ENCODE data around the gene RGS7BP. TPM values are rescaled to one million over a fixed set of nuclear protein-coding genes. Genes with fewer than 3 reads are reported as not detected.

RGS7BP gene
- total and polyA plus RNA-seq, 2 experiments from 2014 or later, result 3.3 to 5.4 TPM

GRCh38 chr5:64603676-64604075 is 97.9 kb downstream of the RGS7BP start (continued):
- TF ChIP-seq, protein P1, sequence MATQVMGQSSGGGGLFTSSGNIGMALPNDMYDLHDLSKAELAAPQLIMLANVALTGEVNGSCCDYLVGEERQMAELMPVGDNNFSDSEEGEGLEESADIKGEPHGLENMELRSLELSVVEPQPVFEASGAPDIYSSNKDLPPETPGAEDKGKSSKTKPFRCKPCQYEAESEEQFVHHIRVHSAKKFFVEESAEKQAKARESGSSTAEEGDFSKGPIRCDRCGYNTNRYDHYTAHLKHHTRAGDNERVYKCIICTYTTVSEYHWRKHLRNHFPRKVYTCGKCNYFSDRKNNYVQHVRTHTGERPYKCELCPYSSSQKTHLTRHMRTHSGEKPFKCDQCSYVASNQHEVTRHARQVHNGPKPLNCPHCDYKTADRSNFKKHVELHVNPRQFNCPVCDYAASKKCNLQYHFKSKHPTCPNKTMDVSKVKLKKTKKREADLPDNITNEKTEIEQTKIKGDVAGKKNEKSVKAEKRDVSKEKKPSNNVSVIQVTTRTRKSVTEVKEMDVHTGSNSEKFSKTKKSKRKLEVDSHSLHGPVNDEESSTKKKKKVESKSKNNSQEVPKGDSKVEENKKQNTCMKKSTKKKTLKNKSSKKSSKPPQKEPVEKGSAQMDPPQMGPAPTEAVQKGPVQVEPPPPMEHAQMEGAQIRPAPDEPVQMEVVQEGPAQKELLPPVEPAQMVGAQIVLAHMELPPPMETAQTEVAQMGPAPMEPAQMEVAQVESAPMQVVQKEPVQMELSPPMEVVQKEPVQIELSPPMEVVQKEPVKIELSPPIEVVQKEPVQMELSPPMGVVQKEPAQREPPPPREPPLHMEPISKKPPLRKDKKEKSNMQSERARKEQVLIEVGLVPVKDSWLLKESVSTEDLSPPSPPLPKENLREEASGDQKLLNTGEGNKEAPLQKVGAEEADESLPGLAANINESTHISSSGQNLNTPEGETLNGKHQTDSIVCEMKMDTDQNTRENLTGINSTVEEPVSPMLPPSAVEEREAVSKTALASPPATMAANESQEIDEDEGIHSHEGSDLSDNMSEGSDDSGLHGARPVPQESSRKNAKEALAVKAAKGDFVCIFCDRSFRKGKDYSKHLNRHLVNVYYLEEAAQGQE (IDR thresholded peaks at IDR 0.05; ENCODE audit: unreplicated experiment), result no peak
- TF ChIP-seq EZH2 (IDR thresholded peaks at IDR 0.05; ENCODE audit: low read depth, unreplicated experiment), result no peak
- TF ChIP-seq POLR2AphosphoS5 (IDR thresholded peaks at IDR 0.05; ENCODE audit: low read depth), result no peak

DNA sequence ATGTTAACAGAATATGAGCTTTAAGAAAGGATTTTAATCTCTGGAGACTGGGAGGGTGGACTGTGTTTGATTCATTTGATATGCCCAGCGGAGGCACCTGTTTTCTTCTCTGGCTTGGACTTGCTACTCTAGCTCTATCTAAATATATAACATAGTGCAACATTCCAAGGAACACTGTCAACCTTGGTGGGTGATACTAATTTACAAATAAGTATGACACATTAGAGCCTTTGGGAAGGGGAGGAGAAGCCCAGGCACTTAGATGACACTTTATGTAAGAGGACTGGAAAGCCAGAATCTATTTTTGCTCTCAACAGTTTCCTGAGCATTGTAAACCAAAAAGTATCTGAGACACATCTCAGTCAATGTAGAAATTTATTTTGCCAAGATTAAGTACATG is 101.1 kb downstream of the RGS7BP start:
- no peak overlapping the region for H3K4me3 Mint-ChIP-seq
- H3K4me2 ChIP-seq, result no peak overlapping the region
- H2AFZ ChIP-seq, result no peak overlapping the region
- ATAC-seq (no peak), DNase-seq (ENCODE audit: low spot score) (no peak)
- peaks cover 2% of the 10 kb centered on the region; the same call in 1 of the 3 replicates for H3K4me1 Mint-ChIP-seq
- no peaks in the 10 kb centered on the region for H3K36me3 ChIP-seq (ENCODE audit: insufficient read depth)
- H3K27me3 Mint-ChIP-seq (ENCODE audit: insufficient read depth, low read depth, poor library complexity), result no peaks in the 10 kb centered on the region
- no peaks in the 10 kb centered on the region for H3K4me1 ChIP-seq (ENCODE audit: insufficient read depth)
- H3K4me3 ChIP-seq, result no peak overlapping the region
- H3K9me3 Mint-ChIP-seq, result no peaks in the 10 kb centered on the region
- no peaks in the 10 kb centered on the region for H3F3A ChIP-seq (replicated peaks; ENCODE audit: low read depth)
- H3K79me2 ChIP-seq (replicated peaks; ENCODE audit: insufficient read depth), result no peaks in the 10 kb centered on the region
- H3K9me2 ChIP-seq (ENCODE audit: insufficient read depth), result no peaks in the 10 kb centered on the region
- H4K20me1 ChIP-seq (replicated peaks; ENCODE audit: insufficient read depth), result no peaks in the 10 kb centered on the region
- no peak overlapping the region for H3K27ac ChIP-seq (ENCODE audit: low read depth)
- H3K27me3 ChIP-seq (ENCODE audit: insufficient read depth), result no peaks in the 10 kb centered on the region
- H3K27ac Mint-ChIP-seq, result no peak overlapping the region
- H3K36me3 Mint-ChIP-seq (ENCODE audit: low read depth), result no peaks in the 10 kb centered on the region
- TF ChIP-seq NANOG (IDR thresholded peaks at IDR 0.05; ENCODE audit: borderline replicate concordance) (no peak), ZNF114 (CRISPR knock-in tag; IDR thresholded peaks at IDR 0.05) (no peak), STAT1 (IDR thresholded peaks at IDR 0.05; ENCODE audit: unreplicated experiment) (no peak), EZH2phosphoT487 (IDR thresholded peaks at IDR 0.05; ENCODE audit: unreplicated experiment) (no peak), CREB1 (CRISPR knock-in tag; IDR thresholded peaks at IDR 0.05; ENCODE audit: low read depth) (no peak), ZNF331 (CRISPR knock-in tag; IDR thresholded peaks at IDR 0.05; ENCODE audit: low read depth) (no peak), EZH2 (IDR thresholded peaks at IDR 0.05; ENCODE audit: low read depth, unreplicated experiment) (no peak), POLR2AphosphoS5 (IDR thresholded peaks at IDR 0.05; ENCODE audit: low read depth) (no peak)
- TF ChIP-seq, protein P1 (IDR thresholded peaks at IDR 0.05; ENCODE audit: unreplicated experiment), result no peak
- TF ChIP-seq, protein P2, sequence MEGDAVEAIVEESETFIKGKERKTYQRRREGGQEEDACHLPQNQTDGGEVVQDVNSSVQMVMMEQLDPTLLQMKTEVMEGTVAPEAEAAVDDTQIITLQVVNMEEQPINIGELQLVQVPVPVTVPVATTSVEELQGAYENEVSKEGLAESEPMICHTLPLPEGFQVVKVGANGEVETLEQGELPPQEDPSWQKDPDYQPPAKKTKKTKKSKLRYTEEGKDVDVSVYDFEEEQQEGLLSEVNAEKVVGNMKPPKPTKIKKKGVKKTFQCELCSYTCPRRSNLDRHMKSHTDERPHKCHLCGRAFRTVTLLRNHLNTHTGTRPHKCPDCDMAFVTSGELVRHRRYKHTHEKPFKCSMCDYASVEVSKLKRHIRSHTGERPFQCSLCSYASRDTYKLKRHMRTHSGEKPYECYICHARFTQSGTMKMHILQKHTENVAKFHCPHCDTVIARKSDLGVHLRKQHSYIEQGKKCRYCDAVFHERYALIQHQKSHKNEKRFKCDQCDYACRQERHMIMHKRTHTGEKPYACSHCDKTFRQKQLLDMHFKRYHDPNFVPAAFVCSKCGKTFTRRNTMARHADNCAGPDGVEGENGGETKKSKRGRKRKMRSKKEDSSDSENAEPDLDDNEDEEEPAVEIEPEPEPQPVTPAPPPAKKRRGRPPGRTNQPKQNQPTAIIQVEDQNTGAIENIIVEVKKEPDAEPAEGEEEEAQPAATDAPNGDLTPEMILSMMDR (conservative IDR thresholded peaks at IDR 0.05; ENCODE audit: low read depth in 2 of 2), result no peak
- TF ChIP-seq, protein P3, sequence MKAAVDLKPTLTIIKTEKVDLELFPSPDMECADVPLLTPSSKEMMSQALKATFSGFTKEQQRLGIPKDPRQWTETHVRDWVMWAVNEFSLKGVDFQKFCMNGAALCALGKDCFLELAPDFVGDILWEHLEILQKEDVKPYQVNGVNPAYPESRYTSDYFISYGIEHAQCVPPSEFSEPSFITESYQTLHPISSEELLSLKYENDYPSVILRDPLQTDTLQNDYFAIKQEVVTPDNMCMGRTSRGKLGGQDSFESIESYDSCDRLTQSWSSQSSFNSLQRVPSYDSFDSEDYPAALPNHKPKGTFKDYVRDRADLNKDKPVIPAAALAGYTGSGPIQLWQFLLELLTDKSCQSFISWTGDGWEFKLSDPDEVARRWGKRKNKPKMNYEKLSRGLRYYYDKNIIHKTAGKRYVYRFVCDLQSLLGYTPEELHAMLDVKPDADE (IDR thresholded peaks at IDR 0.05), result no peak

Measured in GM23338 (cell line).